Regular cardiac myocyte (primary cell): ENCODE measurements around the gene POP4. TPM values are rescaled to one million over a fixed set of nuclear protein-coding genes. Genes with fewer than 3 reads are reported as not detected.

Source experiments
- total RNA-seq: library from RNA; depleted of rRNA; stranded (reverse); fragments of >200 nt; gene quantifications from 2 replicates; pipeline ENCODE4 v1.2.3, GENCODE V29; 2014

POP4 gene
- total RNA-seq = 47.1 and 83.4 TPM in 2 replicates

GRCh38 chr19:29605653-29606419 is at the start of gene POP4:
Gene POP4 (plus strand): TSS chr19:29606283. CDS start chr19:29606319, 36 bp downstream.

GRCh38 chr19:29665215-29665825 is 59.2 kb downstream of the POP4 start, which contains the start of gene PLEKHF1:
Gene PLEKHF1 (plus strand): TSS chr19:29665461. CDS start chr19:29673840, 8,379 bp downstream.

Other genes starting within 250 kb of the POP4 start
- gene VSTM2B, start 80.3 kb upstream of the POP4 start, total RNA-seq = 0.28 TPM in 1 of 2 replicates, not detected in the other
- gene PLEKHF1, start 59.2 kb downstream of the POP4 start, total RNA-seq = 6.9 and 14.1 TPM in 2 replicates
- 22.2 and 30.4 TPM in 2 replicates for gene C19orf12, start 109.0 kb downstream of the POP4 start, total RNA-seq
- 7.6 and 14.4 TPM in 2 replicates for gene CCNE1, start 205.7 kb downstream of the POP4 start, total RNA-seq